ENCODE data around the gene ENC1. TPM values are rescaled to one million over a fixed set of nuclear protein-coding genes. Genes with fewer than 3 reads are reported as not detected.
A peak's percentile ranks its signal among the peaks of the same experiment; 100 is the strongest.

Gene ENC1
- total and polyA plus RNA-seq, 10 of the 15 experiments (the other 5 are each of a cell fraction or from before 2014, with no cell fraction given): 8.2 to 55.5 (median 32.1) TPM

DNA sequence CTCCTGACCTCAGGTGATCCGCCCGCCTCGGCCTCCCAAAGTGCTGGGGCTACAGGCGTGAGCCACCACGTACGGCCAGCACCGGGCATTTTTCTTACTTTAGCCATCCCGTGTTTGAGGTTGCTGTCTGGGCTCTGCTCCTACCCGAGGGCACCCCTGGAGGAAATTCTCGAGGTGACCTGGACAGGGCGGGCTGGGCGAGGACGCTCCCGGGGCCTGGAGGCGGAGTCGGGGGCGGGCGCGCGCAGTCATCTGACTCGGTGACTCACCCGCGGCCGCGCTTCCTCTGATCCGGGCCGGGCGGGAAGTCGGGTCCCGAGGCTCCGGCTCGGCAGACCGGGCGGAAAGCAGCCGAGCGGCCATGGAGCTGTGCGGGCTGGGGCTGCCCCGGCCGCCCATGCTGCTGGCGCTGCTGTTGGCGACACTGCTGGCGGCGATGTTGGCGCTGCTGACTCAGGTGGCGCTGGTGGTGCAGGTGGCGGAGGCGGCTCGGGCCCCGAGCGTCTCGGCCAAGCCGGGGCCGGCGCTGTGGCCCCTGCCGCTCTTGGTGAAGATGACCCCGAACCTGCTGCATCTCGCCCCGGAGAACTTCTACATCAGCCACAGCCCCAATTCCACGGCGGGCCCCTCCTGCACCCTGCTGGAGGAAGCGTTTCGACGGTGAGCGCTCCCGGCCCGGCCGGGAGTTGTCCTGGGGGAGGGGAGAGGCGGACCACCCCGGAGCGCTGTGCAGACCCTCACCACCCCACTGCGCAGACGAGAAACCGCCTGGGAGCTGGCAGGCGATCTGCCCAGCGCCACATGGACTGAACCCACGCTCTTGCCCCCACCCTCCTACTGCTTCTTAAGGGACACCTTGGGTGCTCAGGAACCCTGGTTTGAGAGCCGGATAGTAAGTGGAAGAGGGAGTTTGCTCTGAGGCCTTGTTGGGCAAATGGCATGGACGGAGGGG lies 44.6 kb upstream of the ENC1 start, which contains the start of gene HEXB:
Gene HEXB, plus strand, starts transcription at position 334 of the 952 bp plus-strand sequence. Its CDS starts 28 bp downstream, at position 362.
- BruUV-seq (replicated peaks): no TSS peak
- in situ Hi-C loops (cut with MboI) (loop anchor here (5.0 kb wide), 1 partner anchor 232 kb away; no protein-coding TSS in a partner anchor), intact Hi-C loops (cut with micrococcal nuclease; ENCODE audit: unreplicated experiment) (no loop called here)
- peak within 1 kb of the TSS; percentile 84 for H3K9ac ChIP-seq (ENCODE audit: control insufficient read depth, insufficient read depth, low read length)
- DNase-seq (ENCODE audit: low read depth, low spot score) (peak; percentile 27), FAIRE-seq (no peak), ATAC-seq (peak; percentile 89)
- no peaks in the 10 kb centered on the region for H3K4me1 ChIP-seq (ENCODE audit: control insufficient read depth, insufficient read depth, low read length)
- peak within 1 kb of the TSS; percentile 80 for H3K4me3 ChIP-seq
- ChIA-PET RAD21 (ENCODE audit: unreplicated experiment) (interaction anchor here (0.8 to 1.0 kb wide), 2 partner anchors 36 to 76 kb away, joined by 3 read pairs; no protein-coding TSS in a partner anchor), POLR2A (interaction anchor here (0.5 to 0.8 kb wide), 2 partner anchors 82 to 1005 kb away, joined by 3 to 4 read pairs; partner anchors contain the start of genes GFM2 and NSA2), CTCF (interaction anchor here (0.6 to 1.2 kb wide), 3 partner anchors 63 to 235 kb away, joined by 3 to 4 read pairs (median 4); no protein-coding TSS in a partner anchor), SMC1A (ENCODE audit: uncharacterized antibody, unreplicated experiment) (interaction anchor here (1.3 to 1.6 kb wide), 2 partner anchors 11 to 218 kb away, joined by 3 to 6 read pairs; no protein-coding TSS in a partner anchor)
- H2AFZ ChIP-seq (ENCODE audit: control insufficient read depth, low read depth, low read length): peak within 1 kb of the TSS; percentile 86
- no peaks in the 10 kb centered on the region for H4K20me1 ChIP-seq (ENCODE audit: control insufficient read depth, insufficient read depth)
- H3K36me3 ChIP-seq (ENCODE audit: control insufficient read depth in 2 of 2, insufficient read depth in 2 of 2, low read length in 1 of 2): no peaks in the 10 kb centered on the region; a peak in 1 of 4 replicates
- H3K9me3 ChIP-seq (replicated peaks; ENCODE audit: control insufficient read depth, insufficient read depth, low read length): no peaks in the 10 kb centered on the region
- no peaks in the 10 kb centered on the region for H3K27me3 ChIP-seq (replicated peaks in 1 of 2; ENCODE audit: control insufficient read depth in 2 of 2, insufficient read depth in 2 of 2, low read length in 1 of 2)
- 7% methylated on average over 53 of the region's 78 CpGs for WGBS (ENCODE audit: insufficient coverage, insufficient replicate concordance, low lambda C conversion rate, missing lambda C conversion rate)
- H3K4me2 ChIP-seq (ENCODE audit: control insufficient read depth, insufficient read depth): peak within 1 kb of the TSS; percentile 98
- peak within 1 kb of the TSS; percentile 56 for H3K27ac ChIP-seq (ENCODE audit: control insufficient read depth, insufficient read depth)
- peaks cover 4% of the 10 kb centered on the region for H3K79me2 ChIP-seq (ENCODE audit: control insufficient read depth, insufficient read depth, low read length)
- 0 out of 2 replicates have a peak, but pooled peaks have one; percentile 25 for TF ChIP-seq STAT1 (conservative IDR thresholded peaks at IDR 0.05)
- peak; percentile 78 for TF ChIP-seq LARP7 (IDR thresholded peaks at IDR 0.05)
- TF ChIP-seq GATAD2B (conservative IDR thresholded peaks at IDR 0.05; ENCODE audit: low read depth): peak; percentile 76; the same call in 1 of the 2 replicates
- peak; percentile 61; the same call in 1 of the 2 replicates for TF ChIP-seq NR2F1 (conservative IDR thresholded peaks at IDR 0.05)
- TF ChIP-seq, protein P1, sequence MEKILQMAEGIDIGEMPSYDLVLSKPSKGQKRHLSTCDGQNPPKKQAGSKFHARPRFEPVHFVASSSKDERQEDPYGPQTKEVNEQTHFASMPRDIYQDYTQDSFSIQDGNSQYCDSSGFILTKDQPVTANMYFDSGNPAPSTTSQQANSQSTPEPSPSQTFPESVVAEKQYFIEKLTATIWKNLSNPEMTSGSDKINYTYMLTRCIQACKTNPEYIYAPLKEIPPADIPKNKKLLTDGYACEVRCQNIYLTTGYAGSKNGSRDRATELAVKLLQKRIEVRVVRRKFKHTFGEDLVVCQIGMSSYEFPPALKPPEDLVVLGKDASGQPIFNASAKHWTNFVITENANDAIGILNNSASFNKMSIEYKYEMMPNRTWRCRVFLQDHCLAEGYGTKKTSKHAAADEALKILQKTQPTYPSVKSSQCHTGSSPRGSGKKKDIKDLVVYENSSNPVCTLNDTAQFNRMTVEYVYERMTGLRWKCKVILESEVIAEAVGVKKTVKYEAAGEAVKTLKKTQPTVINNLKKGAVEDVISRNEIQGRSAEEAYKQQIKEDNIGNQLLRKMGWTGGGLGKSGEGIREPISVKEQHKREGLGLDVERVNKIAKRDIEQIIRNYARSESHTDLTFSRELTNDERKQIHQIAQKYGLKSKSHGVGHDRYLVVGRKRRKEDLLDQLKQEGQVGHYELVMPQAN (conservative IDR thresholded peaks at IDR 0.05): peak; percentile 58; the same call in 1 of the 2 replicates
- TF ChIP-seq TAF1 (IDR thresholded peaks at IDR 0.05; ENCODE audit: borderline replicate concordance, low read depth, low read length): peak; percentile 38; the same call in 1 of the 2 replicates
- peak; percentile 78 for TF ChIP-seq IKZF1 (conservative IDR thresholded peaks at IDR 0.05)
- no peak for TF ChIP-seq RFX5 (IDR thresholded peaks at IDR 0.05; ENCODE audit: low read depth, low read length)
- peak in 1 of 2 experiments; percentile 59; a peak in 1 of 4 replicates for TF ChIP-seq BHLHE40 (IDR thresholded peaks at IDR 0.05; ENCODE audit: borderline replicate concordance in 1 of 2, low read depth in 2 of 2, low read length in 1 of 2)
- peak; percentile 85 for TF ChIP-seq DPF2 (IDR thresholded peaks at IDR 0.05)
- peak; percentile 35 for TF ChIP-seq KLF5 (IDR thresholded peaks at IDR 0.05; ENCODE audit: partially characterized antibody)
- no peak for TF ChIP-seq IRF3 (IDR thresholded peaks at IDR 0.05)
- TF ChIP-seq CREB1 (IDR thresholded peaks at IDR 0.05; ENCODE audit: low read depth): peak; percentile 38; the same call in 1 of the 2 replicates
- peak; percentile 67; the same call in 1 of the 2 replicates for TF ChIP-seq POLR2AphosphoS5 (IDR thresholded peaks at IDR 0.05; ENCODE audit: low read length)
- peak; percentile 6; the same call in 1 of the 2 replicates for TF ChIP-seq TCF12 (IDR thresholded peaks at IDR 0.05; ENCODE audit: low read depth, low read length)
- no peak for TF ChIP-seq NFYB (IDR thresholded peaks at IDR 0.05; ENCODE audit: insufficient read depth, low read depth, low read length)
- TF ChIP-seq MXI1 (IDR thresholded peaks at IDR 0.05; ENCODE audit: low read depth, low read length): 0 out of 2 replicates have a peak, but pooled peaks have one; percentile 19
- TF ChIP-seq BACH1 (IDR thresholded peaks at IDR 0.05; ENCODE audit: borderline replicate concordance): peak; percentile 70; the same call in 1 of the 2 replicates
- TF ChIP-seq PBX3 (IDR thresholded peaks at IDR 0.05; ENCODE audit: insufficient replicate concordance, low read depth, low read length): no peak

All from GM12878 (cell line).